Activated CD4-positive, alpha-beta T cell treated with anti-CD3 and anti-CD28 coated beads for 24 hours (primary cell): Measurements from ENCODE around the gene SH2D2A.

Source experiments
- DNase-seq, 2 donors: peaks; one replicate each; pipeline ENCODE4 v3.0.0-alpha.2; 2020; ENCODE audit warnings: low read depth in 2 of 2

The SH2D2A gene

GRCh38 chr1:156816561-156817328 lies at the start of gene SH2D2A:
TSS of gene SH2D2A (minus strand) at chr1:156816848. CDS start at chr1:156816708, 140 bp downstream.
- DNase-seq: peak; percentile 86 to 91

GRCh38 chr1:156865865-156866248 lies 49.2 kb upstream of the SH2D2A start:
- DNase-seq: no peak

- no peak for DNase-seq
These were observed 48.6 kb upstream of the SH2D2A start for GRCh38 chr1:156865258-156865657.

GRCh38 chr1:156864796-156865195 lies 48.1 kb upstream of the SH2D2A start:
- DNase-seq: no peak

- DNase-seq: no peak
These were observed 47.0 kb upstream of the SH2D2A start for GRCh38 chr1:156863631-156864030.

GRCh38 chr1:156862997-156863599 lies 46.5 kb upstream of the SH2D2A start:
- no peak for DNase-seq

- no peak for DNase-seq
These were observed 45.9 kb upstream of the SH2D2A start for GRCh38 chr1:156862584-156862983.

GRCh38 chr1:156860628-156861423 lies 44.2 kb upstream of the SH2D2A start, which contains the start of gene NTRK1:
TSS of gene NTRK1 (plus strand) at chr1:156860865. CDS start at chr1:156860935, 70 bp downstream.
- no peak for DNase-seq

GRCh38 chr1:156860113-156860627 lies 43.5 kb upstream of the SH2D2A start:
- peak; percentile 38 to 40 for DNase-seq

- DNase-seq: no peak
These were observed 43.0 kb upstream of the SH2D2A start for GRCh38 chr1:156859523-156860112.

- DNase-seq: no peak
These were observed 42.4 kb upstream of the SH2D2A start, which contains the start of gene INSRR for GRCh38 chr1:156858959-156859522. TSS of gene INSRR (minus strand) at chr1:156859117. CDS start at chr1:156858621, 496 bp downstream.

- DNase-seq: no peak
These were observed 41.9 kb upstream of the SH2D2A start for GRCh38 chr1:156858555-156858956.

- DNase-seq: no peak
These were observed 40.9 kb upstream of the SH2D2A start for GRCh38 chr1:156857532-156857931.

- no peak for DNase-seq
These were observed 39.7 kb upstream of the SH2D2A start for GRCh38 chr1:156856282-156856785.

- DNase-seq: no peak
These were observed 38.0 kb upstream of the SH2D2A start for GRCh38 chr1:156854634-156855033.

GRCh38 chr1:156853761-156854160 lies 37.1 kb upstream of the SH2D2A start:
- DNase-seq: no peak

GRCh38 chr1:156852418-156852874 lies 35.8 kb upstream of the SH2D2A start:
- no peak for DNase-seq

- DNase-seq: no peak
These were observed 35.2 kb upstream of the SH2D2A start for GRCh38 chr1:156851779-156852417.

- DNase-seq: no peak
These were observed 32.5 kb upstream of the SH2D2A start for GRCh38 chr1:156849151-156849496.

- peak in 1 of 2 donors; percentile 63 for DNase-seq
These were observed 32.0 kb upstream of the SH2D2A start for GRCh38 chr1:156848461-156849150.
